ENCODE measurements around the gene DHX34.
"Not testable (repeated sequence)": the region's sequence is repeated elsewhere in the genome, so short reads cannot be mapped to it uniquely, and the experiment has no call there.

The DHX34 gene

DNA sequence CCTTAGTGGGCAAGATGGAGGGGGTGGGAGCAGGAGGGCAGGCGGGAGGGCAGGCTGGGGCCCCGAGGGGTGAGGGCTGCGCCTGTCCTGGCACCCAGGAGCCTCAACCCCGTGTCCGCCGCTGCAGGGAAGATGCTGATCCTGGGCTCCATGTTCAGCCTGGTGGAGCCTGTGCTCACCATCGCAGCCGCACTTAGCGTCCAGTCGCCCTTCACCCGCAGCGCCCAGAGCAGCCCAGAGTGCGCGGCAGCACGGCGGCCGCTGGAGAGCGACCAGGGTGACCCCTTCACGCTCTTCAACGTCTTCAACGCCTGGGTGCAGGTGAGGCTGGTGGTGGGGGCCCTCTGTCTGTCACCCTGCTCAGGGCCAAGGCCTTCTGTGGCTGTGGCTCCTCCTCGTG, 23.5 kb downstream of the DHX34 start:
- DNase-seq, result no peak

- no peak for DNase-seq
These were observed 24.4 kb downstream of the DHX34 start for GRCh38 chr19:47373246-47374240.

DNA sequence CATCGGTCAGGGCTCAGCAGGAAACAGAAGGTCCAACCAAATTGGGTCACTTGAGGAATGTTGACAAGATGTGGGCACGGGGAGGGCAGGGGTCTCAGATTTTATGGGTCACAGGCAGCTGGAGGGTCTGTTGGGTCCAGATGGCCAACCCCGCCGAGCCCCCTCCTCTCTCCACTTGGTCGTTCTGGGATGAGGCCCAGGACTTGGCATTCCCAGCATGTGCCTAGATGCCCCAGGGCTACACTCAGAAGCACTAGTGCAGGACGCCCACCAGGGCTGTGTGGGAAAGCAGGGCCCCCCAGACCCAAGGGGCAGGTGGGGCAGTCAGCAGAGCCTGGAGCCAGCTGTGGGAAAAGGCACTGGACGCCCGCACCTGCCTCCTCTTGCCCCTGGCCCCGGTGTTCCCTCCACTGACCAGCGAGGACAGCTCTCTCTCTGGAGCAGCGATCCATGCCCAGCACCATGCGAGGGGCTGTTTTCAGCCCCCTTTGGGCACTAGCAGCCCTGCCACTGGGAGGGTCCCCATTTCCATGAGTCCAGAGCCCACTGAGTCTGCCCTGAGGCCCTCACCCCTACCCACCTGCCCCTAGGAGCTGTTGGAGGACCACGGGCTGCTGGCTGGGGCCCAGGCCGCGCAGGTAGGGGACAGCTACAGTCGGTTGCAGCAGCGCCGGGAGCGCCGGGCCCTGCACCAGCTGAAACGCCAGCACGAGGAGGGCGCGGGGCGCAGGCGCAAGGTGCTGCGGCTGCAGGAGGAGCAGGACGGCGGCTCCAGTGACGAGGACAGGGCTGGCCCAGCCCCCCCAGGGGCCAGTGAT, 26.0 kb downstream of the DHX34 start:
- DNase-seq, result no peak

- DNase-seq, result no peak
These were observed 26.8 kb downstream of the DHX34 start for GRCh38 chr19:47375694-47376588.

DNA sequence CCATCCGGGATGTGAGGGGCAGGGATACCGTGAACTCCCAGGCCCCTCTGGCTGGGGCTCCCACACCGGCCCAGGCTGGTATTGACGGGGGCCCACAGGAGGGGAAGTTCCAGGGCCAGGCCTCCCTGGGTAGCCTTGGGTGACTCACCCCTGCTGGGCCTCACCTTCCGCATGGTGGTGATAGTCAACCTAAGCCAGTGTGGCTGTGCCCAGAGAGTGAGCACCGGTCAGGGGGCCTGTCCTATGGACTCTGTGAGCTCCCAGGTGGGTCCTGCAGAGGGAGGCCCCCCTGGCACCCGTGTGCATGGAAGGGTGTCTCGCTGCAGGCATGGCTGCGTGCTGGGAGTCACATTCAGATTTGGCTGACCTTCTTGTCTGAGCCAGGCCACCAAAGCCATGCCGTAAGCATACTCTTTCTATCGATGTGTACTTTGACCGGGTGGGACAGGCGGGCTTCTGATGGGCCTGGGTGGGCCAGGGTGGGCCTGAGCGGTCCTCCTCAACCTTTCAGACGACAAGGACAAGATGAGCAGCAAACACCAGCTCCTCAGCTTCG, 27.6 kb downstream of the DHX34 start:
- no peak for DNase-seq

GRCh38 chr19:47377208-47377701, 28.1 kb downstream of the DHX34 start:
- DNase-seq, result no peak

DNA sequence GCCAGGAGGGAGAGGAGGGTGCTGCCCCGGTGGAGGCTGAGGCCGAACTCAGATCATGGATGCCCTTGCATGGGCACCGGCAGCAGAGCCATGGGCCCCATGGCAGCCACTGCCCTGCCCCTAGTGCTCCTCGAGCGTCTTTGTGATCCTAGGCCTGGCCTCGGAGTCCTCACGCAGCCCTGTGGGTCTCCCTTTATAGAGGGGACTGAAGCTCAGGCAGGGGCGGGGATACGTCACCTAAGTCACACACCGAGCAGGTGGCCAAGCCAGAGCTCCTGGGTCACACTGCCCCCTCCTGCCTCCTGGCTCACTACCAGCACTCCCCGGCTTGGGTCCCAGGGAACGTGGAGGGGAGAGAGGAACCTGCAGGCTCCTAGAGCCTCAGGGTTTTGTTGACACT, 28.7 kb downstream of the DHX34 start:
- DNase-seq, result no peak

DNA sequence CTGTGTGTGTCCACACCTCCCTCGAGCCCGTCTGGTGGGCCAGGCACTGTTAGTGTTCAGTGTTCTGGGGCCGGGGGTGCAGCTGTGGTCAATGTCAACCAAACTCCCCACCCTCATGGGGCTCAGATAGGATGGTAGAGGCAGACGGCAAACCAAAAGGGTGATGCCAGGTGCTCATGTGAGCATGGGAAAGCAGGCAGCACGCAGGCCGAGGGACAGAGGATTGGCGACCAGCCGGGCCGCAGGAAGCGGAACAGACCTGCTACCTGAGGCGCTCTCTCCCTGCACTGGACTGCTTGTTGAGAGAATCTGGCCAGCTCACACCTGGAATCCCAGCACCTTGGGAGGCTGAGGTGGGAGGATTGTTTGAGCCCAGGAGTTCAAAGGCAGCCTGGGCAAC, 29.1 kb downstream of the DHX34 start:
- DNase-seq, result no peak

DNA sequence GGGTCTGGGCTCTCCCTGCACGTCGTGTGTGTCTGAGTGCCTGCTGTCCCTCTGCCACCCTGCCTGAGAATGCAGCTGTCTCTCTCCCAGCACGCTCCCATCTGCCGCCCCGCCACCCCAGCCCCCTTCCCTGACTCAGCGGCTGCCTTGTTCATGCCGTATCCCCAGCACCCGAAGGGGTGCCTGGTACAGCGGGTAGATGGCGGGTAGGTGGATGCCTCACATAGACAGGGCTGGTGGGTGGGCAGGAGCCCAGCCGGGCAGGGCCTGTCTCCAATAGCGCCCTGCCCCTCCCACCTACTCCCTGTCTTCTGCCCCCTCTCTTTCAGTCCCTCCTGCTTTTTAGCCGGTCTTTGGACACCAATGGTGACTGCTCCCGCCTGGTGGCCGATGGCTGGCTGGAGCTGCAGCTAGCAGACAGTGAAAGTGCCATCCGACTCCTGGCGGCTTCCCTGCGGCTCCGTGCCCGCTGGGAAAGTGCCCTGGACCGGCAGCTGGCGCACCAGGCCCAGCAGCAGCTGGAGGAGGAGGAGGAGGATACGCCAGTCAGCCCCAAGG, 30.3 kb downstream of the DHX34 start:
- DNase-seq, result no peak

DNA sequence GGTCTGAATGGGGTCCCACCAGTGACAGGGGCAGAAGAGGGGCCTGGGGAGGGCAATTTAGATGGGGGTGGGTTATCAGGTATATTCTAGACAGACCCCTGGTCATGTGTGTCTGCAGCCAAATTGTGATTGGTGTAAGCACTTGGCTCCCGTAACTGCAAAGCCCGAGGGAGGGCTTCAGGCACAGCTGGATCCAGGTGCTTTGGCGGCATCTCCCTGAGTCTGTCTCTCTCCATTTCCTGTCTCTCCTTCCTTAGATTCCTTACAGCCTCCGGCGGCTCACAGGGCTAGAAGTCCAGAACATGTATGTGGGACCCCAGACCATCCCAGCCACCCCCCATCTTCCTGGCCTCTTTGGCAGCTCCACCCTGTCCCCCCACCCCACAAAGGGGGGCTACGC, 31.4 kb downstream of the DHX34 start:
- no peak for DNase-seq

DNA sequence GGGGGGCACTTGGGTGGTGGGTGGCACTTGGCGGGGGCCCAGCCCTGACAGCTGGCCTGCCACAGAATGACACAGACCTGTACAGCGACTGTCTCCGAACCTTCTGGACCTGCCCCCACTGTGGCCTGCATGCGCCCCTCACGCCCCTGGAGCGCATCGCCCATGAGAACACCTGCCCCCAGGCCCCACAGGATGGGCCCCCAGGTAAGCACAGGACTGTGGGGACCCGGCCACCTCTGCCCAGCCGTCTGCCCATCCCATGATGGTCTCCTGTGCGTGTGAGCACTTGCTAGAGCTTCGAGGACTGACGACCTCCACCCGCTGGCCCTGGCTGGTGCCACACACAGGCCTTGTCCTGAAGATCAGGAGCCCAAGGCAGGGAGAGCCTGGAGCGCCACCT, 32.0 kb downstream of the DHX34 start:
- DNase-seq, result no peak

DNA sequence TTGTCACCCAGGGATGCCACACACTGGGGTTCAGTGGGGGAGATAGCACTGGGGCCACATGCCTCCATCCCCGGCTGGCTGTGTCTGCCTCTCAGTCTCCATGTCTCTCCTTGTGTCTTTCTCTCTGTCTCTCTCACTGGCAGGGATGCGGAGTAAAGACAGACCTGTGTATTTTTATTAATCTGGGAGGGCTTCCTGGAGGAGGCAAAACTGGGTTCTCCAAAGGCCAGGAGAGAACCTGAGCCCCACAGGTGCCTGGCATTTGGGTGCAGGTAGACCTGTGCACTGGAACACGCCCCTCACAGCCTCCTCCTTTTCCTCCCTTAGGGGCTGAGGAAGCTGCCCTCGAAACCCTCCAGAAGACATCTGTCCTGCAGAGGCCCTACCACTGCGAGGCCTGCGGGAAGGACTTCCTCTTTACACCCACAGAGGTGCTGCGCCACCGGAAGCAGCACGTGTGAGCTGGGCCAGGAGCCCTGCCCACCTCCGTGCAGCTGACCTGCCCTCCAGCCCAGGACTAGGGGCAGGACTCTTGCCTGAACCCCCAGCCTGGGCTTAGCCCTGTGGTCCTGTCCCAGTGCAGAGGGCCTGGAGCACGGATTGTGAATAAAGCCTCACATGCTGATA, 32.7 kb downstream of the DHX34 start:
- DNase-seq, result no peak

DNA sequence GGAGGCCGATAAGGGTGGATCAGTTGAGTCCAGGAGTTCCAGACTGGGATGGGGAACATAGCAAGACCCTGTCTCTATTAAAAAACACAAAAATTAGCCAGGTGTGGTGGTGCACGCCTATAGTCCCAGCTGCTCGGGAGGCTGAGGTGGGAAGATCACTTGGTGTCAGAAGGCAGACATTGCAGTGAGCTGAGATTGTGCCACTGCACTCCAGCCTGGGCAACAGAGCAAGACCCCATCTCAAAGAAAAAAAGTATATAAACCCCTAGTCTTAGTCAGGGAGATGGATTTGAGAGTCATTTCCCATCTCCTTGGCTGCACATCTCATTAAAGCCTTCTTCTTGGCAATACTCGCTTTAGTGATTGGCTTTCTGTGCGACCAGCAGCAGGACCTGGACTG, 34.8 kb downstream of the DHX34 start:
- DNase-seq, result not testable (repeated sequence)

DNA sequence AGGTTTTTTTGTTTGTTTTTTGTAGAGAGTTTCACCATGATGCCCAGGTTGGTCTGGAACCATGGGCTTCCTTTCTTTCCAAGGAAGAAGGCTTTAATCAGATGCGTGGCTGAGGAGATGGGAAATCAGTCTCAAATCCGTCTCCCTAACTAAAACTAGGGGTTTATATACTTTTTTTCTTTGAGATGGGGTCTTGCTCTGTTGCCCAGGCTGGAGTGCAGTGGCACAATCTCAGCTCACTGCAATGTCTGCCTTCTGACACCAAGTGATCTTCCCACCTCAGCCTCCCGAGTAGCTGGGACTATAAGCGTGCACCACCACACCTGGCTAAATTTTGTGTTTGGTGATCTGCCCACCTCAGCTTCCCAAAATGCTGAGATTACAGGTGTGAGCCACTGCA, 35.4 kb downstream of the DHX34 start:
- not testable (repeated sequence) for DNase-seq

DNA sequence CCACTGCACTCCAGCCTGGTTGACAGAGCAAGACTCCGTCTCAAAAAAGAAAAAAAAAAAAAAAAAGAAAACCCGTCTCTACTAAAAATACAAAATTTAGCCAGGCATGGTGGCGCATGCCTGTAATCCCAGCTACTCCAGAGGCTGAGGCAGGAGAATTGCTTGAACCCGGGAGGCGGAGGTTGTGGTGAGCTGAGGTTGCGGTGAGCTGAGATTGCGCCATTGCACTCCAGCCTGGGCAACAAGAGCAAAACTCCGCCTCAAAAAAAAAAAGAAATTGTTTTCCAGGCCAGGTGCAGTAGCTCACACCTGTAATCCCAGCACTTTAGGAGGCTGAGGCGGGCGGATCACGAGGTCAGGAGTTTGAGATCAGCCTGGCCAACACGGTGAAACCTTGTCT, 37.5 kb downstream of the DHX34 start:
- DNase-seq, result not testable (repeated sequence)

DNA sequence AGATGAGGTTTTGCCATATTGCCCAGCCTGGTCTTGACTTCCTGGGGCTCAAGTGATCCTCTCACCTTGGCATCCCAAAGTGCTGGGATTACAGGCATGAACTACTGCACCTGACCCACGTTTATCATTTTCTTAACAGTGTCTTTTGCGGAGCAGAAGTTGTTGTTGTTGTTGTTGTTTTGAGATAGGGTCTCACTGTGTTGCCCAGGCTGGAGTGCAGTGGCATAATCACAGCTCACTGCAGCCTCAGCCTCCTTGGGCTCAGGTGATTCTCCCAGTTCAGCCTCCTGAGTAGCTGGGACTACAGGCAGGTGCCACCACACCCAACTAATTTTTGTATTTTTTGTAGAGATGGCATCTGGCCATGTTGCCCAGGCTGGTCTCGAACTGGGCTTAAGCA, 38.5 kb downstream of the DHX34 start:
- not testable (repeated sequence) for DNase-seq

- DNase-seq, result not testable (repeated sequence)
These were observed 39.6 kb downstream of the DHX34 start for GRCh38 chr19:47388721-47389120.

DNA sequence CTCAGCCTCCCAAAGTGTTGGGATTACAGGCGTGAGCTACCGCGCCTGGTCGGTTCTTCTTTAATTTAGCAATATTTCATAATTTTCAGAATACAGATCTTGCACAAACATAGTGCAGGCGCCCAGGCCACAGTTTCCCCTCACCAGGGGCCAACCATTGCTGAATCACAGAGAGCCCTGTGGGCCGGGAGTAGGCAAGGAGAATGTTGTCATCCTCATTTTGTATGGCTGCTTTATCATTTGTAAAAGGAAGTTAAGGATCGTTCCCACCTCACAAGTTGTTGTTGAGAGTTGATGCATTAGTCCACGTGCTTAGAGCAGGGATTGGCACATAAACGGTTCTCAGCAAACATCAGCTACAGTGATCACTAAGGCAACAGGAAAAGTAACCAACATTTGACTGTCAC, 40.0 kb downstream of the DHX34 start:
- DNase-seq, result no peak

- no peak for DNase-seq
These were observed 41.7 kb downstream of the DHX34 start for GRCh38 chr19:47390533-47391488.
